DND-41 (cell line): ENCODE measurements around the gene MND1.
A peak's percentile ranks its signal among the peaks of the same experiment; 100 is the strongest.

Source experiments
- ATAC-seq: fragments of 200-7000 bp; cut with Tn5 transposase; 3 replicates; pipeline ENCODE4 v1.9.1; 2021; ENCODE audit warnings: low read depth; ENCODE audit not compliant: insufficient read depth
- DNase-seq: peaks from one replicate; pipeline ENCODE4 v3.0.0-alpha.2; 2020
- H2AFZ ChIP-seq: 2 replicates; pipeline ENCODE4 v1.6.0; 2012; ENCODE audit warnings: low read depth, low read length
- H3K27ac ChIP-seq: 2 replicates; pipeline ENCODE4 v1.5.1; 2012; ENCODE audit warnings: low read length, inconsistent platforms
- H3K27me3 ChIP-seq: fragments of 200-600 bp; sonication (generic); 2 replicates; pipeline ENCODE4 v1.6.0; 2012; ENCODE audit warnings: low read length, mild to moderate bottlenecking, inconsistent platforms; ENCODE audit not compliant: insufficient read depth, poor library complexity
- H3K36me3 ChIP-seq: 2 replicates; pipeline ENCODE4 v1.5.1; 2012; ENCODE audit warnings: low read length, inconsistent platforms; ENCODE audit not compliant: insufficient read depth
- H3K4me1 ChIP-seq: 2 replicates; pipeline ENCODE4 v1.5.1; 2012; ENCODE audit warnings: mild to moderate bottlenecking, low read length; ENCODE audit not compliant: insufficient read depth
- H3K4me2 ChIP-seq: 2 replicates; pipeline ENCODE4 v1.6.0; 2012; ENCODE audit warnings: mild to moderate bottlenecking, moderate library complexity, low read length, inconsistent platforms; ENCODE audit not compliant: insufficient read depth
- H3K4me3 ChIP-seq, 2 experiments: fragments of 200-600 bp in 1 of 2; shearing (Covaris generic) in 1 of 2; 2 replicates each; pipeline ENCODE4 v1.5.1; 2012 to 2016; ENCODE audit warnings: inconsistent platforms in 2 of 2, low read length in 2 of 2, mild to moderate bottlenecking in 2 of 2, low read depth in 1 of 2, moderate library complexity in 1 of 2
- H3K79me2 ChIP-seq: 2 replicates; pipeline ENCODE4 v1.6.0; 2012; ENCODE audit warnings: low read length, inconsistent platforms; ENCODE audit not compliant: insufficient read depth
- H3K9ac ChIP-seq: 2 replicates; pipeline ENCODE4 v1.6.0; 2012; ENCODE audit warnings: low read depth, mild to moderate bottlenecking, inconsistent platforms, low read length, moderate library complexity
- H3K9me3 ChIP-seq: 2 replicates; pipeline ENCODE4 v1.5.1; 2012; ENCODE audit warnings: low read length, moderate library complexity, mild to moderate bottlenecking, inconsistent platforms; ENCODE audit not compliant: insufficient read depth, severe bottlenecking
- H4K20me1 ChIP-seq: 2 replicates; pipeline ENCODE4 v1.6.0; 2012; ENCODE audit warnings: low read length; ENCODE audit not compliant: insufficient read depth
- CTCF ChIP-seq: IDR thresholded peaks from 2 replicates; pipeline ENCODE4 v1.5.1; 2012; ENCODE audit warnings: borderline replicate concordance, low read length, moderate library complexity, mild to moderate bottlenecking; ENCODE audit not compliant: poor library complexity, severe bottlenecking; ENCODE audit errors: extremely low read depth
- EZH2 ChIP-seq: IDR thresholded peaks from 3 replicates; pipeline ENCODE4 v1.6.1; 2012; ENCODE audit warnings: borderline replicate concordance, low read depth, mild to moderate bottlenecking, moderate library complexity, low read length, inconsistent platforms; ENCODE audit not compliant: severe bottlenecking

The MND1 gene

GRCh38 chr4:153366486-153366885, 22.0 kb downstream of the MND1 start:
- H3K9me3 ChIP-seq = peaks cover 4% of the 10 kb centered on the region

DNA sequence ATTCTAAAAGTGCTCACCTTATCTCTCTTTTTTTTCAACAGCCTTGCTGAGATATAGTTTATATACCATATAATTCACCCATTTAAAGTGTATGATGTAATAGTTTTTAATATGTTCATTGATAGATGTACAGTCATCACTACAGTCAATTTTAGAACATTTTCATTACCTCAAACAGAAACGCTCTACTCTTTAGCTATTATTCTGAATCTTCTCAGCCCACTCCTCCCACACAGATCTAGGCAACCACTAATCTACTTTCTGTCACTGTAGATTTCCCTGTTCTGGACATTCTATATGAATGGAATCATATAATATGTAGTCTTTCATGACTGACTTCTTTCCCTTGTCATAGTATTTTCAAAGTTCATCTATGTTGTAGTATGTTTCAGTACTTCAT, 22.6 kb downstream of the MND1 start:
- H3K9me3 ChIP-seq = peaks cover 10% of the 10 kb centered on the region
- no peak overlapping the region for H2AFZ ChIP-seq
- H3K4me3 ChIP-seq = no peak overlapping the region
- no peak overlapping the region for H3K4me2 ChIP-seq
- H3K36me3 ChIP-seq = peaks cover 99% of the 10 kb centered on the region
- no peak overlapping the region for H3K27ac ChIP-seq
- peaks cover 25% of the 10 kb centered on the region for H3K79me2 ChIP-seq
- no peak for ATAC-seq
- no peaks in the 10 kb centered on the region for H3K27me3 ChIP-seq
- no peak for DNase-seq
- H4K20me1 ChIP-seq = no peaks in the 10 kb centered on the region
- TF ChIP-seq EZH2 (no peak), CTCF (no peak)
- no peak overlapping the region for H3K9ac ChIP-seq
- peaks cover 3% of the 10 kb centered on the region; the same call in 1 of the 2 replicates for H3K4me1 ChIP-seq

More at GRCh38 chr4:153366486-153366885, 22.0 kb downstream of the MND1 start:
- H3K36me3 ChIP-seq = peaks cover 99% of the 10 kb centered on the region
- no peak overlapping the region for H3K9ac ChIP-seq
- no peak for ATAC-seq
- no peak overlapping the region for H2AFZ ChIP-seq
- peaks cover 3% of the 10 kb centered on the region; the same call in 1 of the 2 replicates for H3K4me1 ChIP-seq
- H4K20me1 ChIP-seq = no peaks in the 10 kb centered on the region
- H3K4me3 ChIP-seq = no peak overlapping the region
- 0 out of 2 replicates have a peak overlapping the region, but pooled peaks have one; percentile 17 for H3K27ac ChIP-seq
- TF ChIP-seq EZH2 (no peak), CTCF (no peak)
- peaks cover 25% of the 10 kb centered on the region for H3K79me2 ChIP-seq
- H3K4me2 ChIP-seq = no peak overlapping the region
- no peak for DNase-seq
- H3K27me3 ChIP-seq = no peaks in the 10 kb centered on the region

GRCh38 chr4:153369021-153369420, 24.5 kb downstream of the MND1 start:
- no peak overlapping the region for H2AFZ ChIP-seq
- no peaks in the 10 kb centered on the region for H3K4me1 ChIP-seq
- peaks cover 94% of the 10 kb centered on the region for H3K36me3 ChIP-seq
- peaks cover 15% of the 10 kb centered on the region; the same call in 1 of the 2 replicates for H3K79me2 ChIP-seq
- H3K27ac ChIP-seq = peak overlapping the region; percentile 12; the same call in 1 of the 2 replicates
- TF ChIP-seq CTCF (no peak), EZH2 (no peak)
- no peak overlapping the region for H3K4me3 ChIP-seq
- H3K4me2 ChIP-seq = no peak overlapping the region
- DNase-seq (no peak), ATAC-seq (no peak)
- H3K9me3 ChIP-seq = peaks cover 17% of the 10 kb centered on the region
- no peaks in the 10 kb centered on the region for H4K20me1 ChIP-seq
- H3K27me3 ChIP-seq = no peaks in the 10 kb centered on the region
- H3K9ac ChIP-seq = no peak overlapping the region
